Panc1 (cell line): ENCODE results near the gene MMP15. TPM values are rescaled to one million over a fixed set of nuclear protein-coding genes. Genes with fewer than 3 reads are reported as not detected.

Experiments
- ATAC-seq: fragments of 200-7000 bp; cut with Tn5 transposase; 2 replicates; pipeline ENCODE4 v1.9.1; 2020; ENCODE audit warnings: mild to moderate bottlenecking, moderate library complexity
- BruUV-seq: library from RNA; stranded (reverse); fragments of 400-500 nt; replicated peaks from 2 replicates; lab custom pipeline; 2021; lab: Mats Ljungman, UMichigan
- CTCF ChIA-PET: fragments of 300-600 bp; sonication (Branson Sonifier 250); formaldehyde crosslinking; loops from one replicate; lab custom pipeline; 2022; ENCODE audit warnings: antibody characterized with exemption; lab: Charles Lee
- POLR2A ChIA-PET: fragments of 300-600 bp; sonication (Branson Sonifier 250); formaldehyde crosslinking; loops from one replicate; lab custom pipeline; 2022; ENCODE audit warnings: antibody characterized with exemption; lab: Charles Lee
- DNase-seq: peaks from one replicate; pipeline ENCODE4 v3.0.0-alpha.2; 2010; ENCODE audit warnings: low read depth, low spot score
- H3K27ac ChIP-seq: 2 replicates; pipeline ENCODE4 v1.5.1; 2011; ENCODE audit warnings: mild to moderate bottlenecking, low read length, inconsistent platforms
- H3K27me3 ChIP-seq: fragments of 200-500 bp; sonication (Bioruptor generic); 2 replicates; pipeline ENCODE4 v1.6.0; 2014; ENCODE audit warnings: low read length, inconsistent platforms; ENCODE audit not compliant: control insufficient read depth, insufficient read depth
- H3K36me3 ChIP-seq: fragments of 200-500 bp; sonication (Bioruptor generic); 2 replicates; pipeline ENCODE4 v1.5.1; 2014; ENCODE audit warnings: inconsistent platforms, mild to moderate bottlenecking, low read length, moderate library complexity; ENCODE audit not compliant: control insufficient read depth, insufficient read depth
- H3K4me1 ChIP-seq: 2 replicates; pipeline ENCODE4 v1.5.1; 2011; ENCODE audit warnings: inconsistent platforms, mild to moderate bottlenecking, low read length, moderate library complexity; ENCODE audit not compliant: control insufficient read depth, insufficient read depth
- H3K4me3 ChIP-seq, 2 experiments: 2 replicates each; pipeline ENCODE4 v1.5.1; 2011 to 2012; ENCODE audit warnings: low read depth in 2 of 2, low read length in 2 of 2, mild to moderate bottlenecking in 2 of 2, inconsistent platforms in 1 of 2, moderate library complexity in 1 of 2
- H3K9me3 ChIP-seq: fragments of 200-500 bp; sonication (Bioruptor generic); 2 replicates; pipeline ENCODE4 v1.5.1; 2014; ENCODE audit warnings: low read depth, mild to moderate bottlenecking, inconsistent platforms, low read length, moderate library complexity; ENCODE audit not compliant: control insufficient read depth, insufficient read depth
- POLR2AphosphoS5 ChIP-seq: IDR thresholded peaks from 2 replicates; pipeline ENCODE4 v1.6.1; 2012; ENCODE audit warnings: mild to moderate bottlenecking, low read depth, low read length, moderate library complexity
- in situ Hi-C: cut with HindIII; loops from 2 replicates; pipeline ENCODE4 v1.10.0; 2016; ENCODE audit warnings: low sequenced_read_pairs, low pct_unique_long_range_greater_than_20kb
- intact Hi-C: fragments of 100-400 bp; cut with micrococcal nuclease; formaldehyde crosslinking; loops from one replicate; pipeline ENCODE4 v1.10.0; 2022; ENCODE audit not compliant: unreplicated experiment
- total RNA-seq: library from RNA; stranded (reverse); gene quantifications from one replicate; pipeline ENCODE4 v1.2.1, GENCODE V29; 2021; ENCODE audit not compliant: unreplicated experiment
- TF ChIP-seq, protein P1 (sequence below), 2 experiments: IDR thresholded peaks; 2 replicates each; pipeline ENCODE4 v1.6.1; 2011 to 2012; ENCODE audit warnings: low read depth in 2 of 2, control low read depth in 1 of 2, low read length in 1 of 2, mild to moderate bottlenecking in 1 of 2, moderate library complexity in 1 of 2; ENCODE audit not compliant: insufficient read depth in 1 of 2
- TF ChIP-seq, protein P2 (sequence below): fragments of 450-650 bp; IDR thresholded peaks from 2 replicates; pipeline ENCODE4 v1.5.1; 2017; ENCODE audit warnings: mild to moderate bottlenecking

Gene MMP15
- total RNA-seq, 1 experiment from 2014 or later, result 10.9 TPM

DNA sequence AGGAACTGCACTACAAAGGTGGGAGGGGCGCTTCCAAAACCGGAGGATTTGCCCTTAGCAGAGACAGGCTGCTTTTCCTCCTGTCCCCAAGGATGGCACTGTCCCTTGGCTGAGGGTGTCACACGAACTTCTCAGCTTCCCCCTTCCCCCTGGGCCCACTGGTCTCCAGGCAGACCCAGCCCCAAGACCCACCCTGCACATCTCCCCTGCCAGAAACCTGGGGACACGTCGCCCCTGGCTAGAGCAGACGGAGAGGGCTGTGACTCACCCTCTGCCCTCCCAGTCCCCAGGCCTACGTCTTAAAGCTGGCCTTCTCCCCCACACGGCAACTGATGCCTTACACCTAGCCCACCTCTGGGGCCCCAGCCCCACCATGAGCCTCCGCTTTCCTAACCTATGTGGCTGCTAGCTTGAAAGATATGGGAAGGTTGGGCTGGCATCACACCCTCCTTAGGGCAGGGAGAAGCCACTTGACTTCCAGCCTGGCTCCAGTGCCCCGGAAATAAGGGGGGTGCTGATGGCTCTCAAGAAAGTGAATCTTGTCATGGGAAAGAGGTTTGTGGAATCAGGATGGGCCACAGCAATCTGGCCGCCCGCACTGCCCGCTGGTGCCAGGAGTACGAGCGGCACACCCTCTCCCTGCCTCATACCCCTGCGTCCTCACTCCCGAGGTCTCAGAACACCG lies 29.7 kb upstream of the MMP15 start:
- CTCF ChIA-PET, result no interaction called here
- peaks cover 6% of the 10 kb centered on the region; the same call in 1 of the 2 replicates for H3K4me1 ChIP-seq
- no peaks in the 10 kb centered on the region for H3K9me3 ChIP-seq
- no peaks in the 10 kb centered on the region for H3K27me3 ChIP-seq
- H3K27ac ChIP-seq, result no peak overlapping the region
- BruUV-seq, result no TSS peak
- H3K36me3 ChIP-seq, result no peaks in the 10 kb centered on the region
- TF ChIP-seq, protein P1, sequence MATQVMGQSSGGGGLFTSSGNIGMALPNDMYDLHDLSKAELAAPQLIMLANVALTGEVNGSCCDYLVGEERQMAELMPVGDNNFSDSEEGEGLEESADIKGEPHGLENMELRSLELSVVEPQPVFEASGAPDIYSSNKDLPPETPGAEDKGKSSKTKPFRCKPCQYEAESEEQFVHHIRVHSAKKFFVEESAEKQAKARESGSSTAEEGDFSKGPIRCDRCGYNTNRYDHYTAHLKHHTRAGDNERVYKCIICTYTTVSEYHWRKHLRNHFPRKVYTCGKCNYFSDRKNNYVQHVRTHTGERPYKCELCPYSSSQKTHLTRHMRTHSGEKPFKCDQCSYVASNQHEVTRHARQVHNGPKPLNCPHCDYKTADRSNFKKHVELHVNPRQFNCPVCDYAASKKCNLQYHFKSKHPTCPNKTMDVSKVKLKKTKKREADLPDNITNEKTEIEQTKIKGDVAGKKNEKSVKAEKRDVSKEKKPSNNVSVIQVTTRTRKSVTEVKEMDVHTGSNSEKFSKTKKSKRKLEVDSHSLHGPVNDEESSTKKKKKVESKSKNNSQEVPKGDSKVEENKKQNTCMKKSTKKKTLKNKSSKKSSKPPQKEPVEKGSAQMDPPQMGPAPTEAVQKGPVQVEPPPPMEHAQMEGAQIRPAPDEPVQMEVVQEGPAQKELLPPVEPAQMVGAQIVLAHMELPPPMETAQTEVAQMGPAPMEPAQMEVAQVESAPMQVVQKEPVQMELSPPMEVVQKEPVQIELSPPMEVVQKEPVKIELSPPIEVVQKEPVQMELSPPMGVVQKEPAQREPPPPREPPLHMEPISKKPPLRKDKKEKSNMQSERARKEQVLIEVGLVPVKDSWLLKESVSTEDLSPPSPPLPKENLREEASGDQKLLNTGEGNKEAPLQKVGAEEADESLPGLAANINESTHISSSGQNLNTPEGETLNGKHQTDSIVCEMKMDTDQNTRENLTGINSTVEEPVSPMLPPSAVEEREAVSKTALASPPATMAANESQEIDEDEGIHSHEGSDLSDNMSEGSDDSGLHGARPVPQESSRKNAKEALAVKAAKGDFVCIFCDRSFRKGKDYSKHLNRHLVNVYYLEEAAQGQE (IDR thresholded peaks at IDR 0.05; ENCODE audit: insufficient read depth in 1 of 2, low read depth in 2 of 2, low read length in 1 of 2), result no peak
- no peak for TF ChIP-seq POLR2AphosphoS5
- TF ChIP-seq, protein P2, sequence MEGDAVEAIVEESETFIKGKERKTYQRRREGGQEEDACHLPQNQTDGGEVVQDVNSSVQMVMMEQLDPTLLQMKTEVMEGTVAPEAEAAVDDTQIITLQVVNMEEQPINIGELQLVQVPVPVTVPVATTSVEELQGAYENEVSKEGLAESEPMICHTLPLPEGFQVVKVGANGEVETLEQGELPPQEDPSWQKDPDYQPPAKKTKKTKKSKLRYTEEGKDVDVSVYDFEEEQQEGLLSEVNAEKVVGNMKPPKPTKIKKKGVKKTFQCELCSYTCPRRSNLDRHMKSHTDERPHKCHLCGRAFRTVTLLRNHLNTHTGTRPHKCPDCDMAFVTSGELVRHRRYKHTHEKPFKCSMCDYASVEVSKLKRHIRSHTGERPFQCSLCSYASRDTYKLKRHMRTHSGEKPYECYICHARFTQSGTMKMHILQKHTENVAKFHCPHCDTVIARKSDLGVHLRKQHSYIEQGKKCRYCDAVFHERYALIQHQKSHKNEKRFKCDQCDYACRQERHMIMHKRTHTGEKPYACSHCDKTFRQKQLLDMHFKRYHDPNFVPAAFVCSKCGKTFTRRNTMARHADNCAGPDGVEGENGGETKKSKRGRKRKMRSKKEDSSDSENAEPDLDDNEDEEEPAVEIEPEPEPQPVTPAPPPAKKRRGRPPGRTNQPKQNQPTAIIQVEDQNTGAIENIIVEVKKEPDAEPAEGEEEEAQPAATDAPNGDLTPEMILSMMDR, result no peak
- no peak overlapping the region for H3K4me3 ChIP-seq
- ATAC-seq (no peak), DNase-seq (no peak)
- POLR2A ChIA-PET, result no interaction called here
- in situ Hi-C loops, result no loop called here
- intact Hi-C loops, result no loop called here

- TF ChIP-seq, protein P1 (IDR thresholded peaks at IDR 0.05; ENCODE audit: insufficient read depth in 1 of 2, low read depth in 2 of 2, low read length in 1 of 2), result no peak
- TF ChIP-seq, protein P2, result no peak
- TF ChIP-seq POLR2AphosphoS5, result no peak
- ATAC-seq (no peak), DNase-seq (no peak)
- in situ Hi-C loops (no loop called here), intact Hi-C loops (no loop called here)
- H3K27ac ChIP-seq, result no peak overlapping the region
- H3K27me3 ChIP-seq, result no peaks in the 10 kb centered on the region
- BruUV-seq, result no TSS peak
- no peaks in the 10 kb centered on the region for H3K9me3 ChIP-seq
- H3K4me3 ChIP-seq, result no peak overlapping the region
- ChIA-PET CTCF (no interaction called here), POLR2A (no interaction called here)
- H3K4me1 ChIP-seq, result peaks cover 6% of the 10 kb centered on the region; the same call in 1 of the 2 replicates
- H3K36me3 ChIP-seq, result no peaks in the 10 kb centered on the region
These were observed 29.0 kb upstream of the MMP15 start for GRCh38 chr16:57996406-57997175.
